ENCODE results near the gene ERCC1. TPM values are rescaled to one million over a fixed set of nuclear protein-coding genes. Genes with fewer than 3 reads are reported as not detected.

The ERCC1 gene
- polyA plus RNA-seq, 1 experiment = 121 TPM

- no peak for DNase-seq (ENCODE audit: low read depth)
- CTCF ChIA-PET = interaction anchor here (1.5 kb wide), 2 partner anchors 17 to 34 kb away, joined by 3 to 4 read pairs; no protein-coding TSS in a partner anchor
Measured at GRCh38 chr19:45385392-45386221, 38.1 kb downstream of the ERCC1 start.

GRCh38 chr19:45382426-45382825 lies 41.3 kb downstream of the ERCC1 start:
- no peak overlapping the region for H3K4me3 ChIP-seq (ENCODE audit: low read depth, low read length)
- TF ChIP-seq CTCF (IDR thresholded peaks at IDR 0.05; ENCODE audit: insufficient read depth, low read depth, low read length) = no peak
- POLR2A ChIA-PET = no interaction called here
- CTCF ChIA-PET = no interaction called here
- no peak for DNase-seq (ENCODE audit: low read depth)
- no peaks in the 10 kb centered on the region; the same call in 1 of the 2 replicates for H3K36me3 ChIP-seq (ENCODE audit: control insufficient read depth, insufficient read depth, low read length)
- no peaks in the 10 kb centered on the region for H3K27me3 ChIP-seq (ENCODE audit: control insufficient read depth, insufficient read depth, low read length)

More at GRCh38 chr19:45385392-45386221, 38.1 kb downstream of the ERCC1 start:
- Histone ChIP-seq H3K36me3 (ENCODE audit: control insufficient read depth, insufficient read depth, low read length) (no peaks in the 10 kb centered on the region; the same call in 1 of the 2 replicates), H3K27me3 (ENCODE audit: control insufficient read depth, insufficient read depth, low read length) (no peaks in the 10 kb centered on the region), H3K4me3 (ENCODE audit: low read depth, low read length) (no peak overlapping the region)
- TF ChIP-seq CTCF (IDR thresholded peaks at IDR 0.05; ENCODE audit: insufficient read depth, low read depth, low read length) = no peak
- POLR2A ChIA-PET = no interaction called here

GRCh38 chr19:45380107-45380506 lies 43.6 kb downstream of the ERCC1 start:
- ChIA-PET CTCF (no interaction called here), POLR2A (no interaction called here)
- TF ChIP-seq CTCF (IDR thresholded peaks at IDR 0.05; ENCODE audit: insufficient read depth, low read depth, low read length) = no peak
- H3K36me3 ChIP-seq (ENCODE audit: control insufficient read depth, insufficient read depth, low read length) = no peaks in the 10 kb centered on the region; the same call in 1 of the 2 replicates
- no peaks in the 10 kb centered on the region for H3K27me3 ChIP-seq (ENCODE audit: control insufficient read depth, insufficient read depth, low read length)
- DNase-seq (ENCODE audit: low read depth) = no peak
- no peak overlapping the region for H3K4me3 ChIP-seq (ENCODE audit: low read depth, low read length)

- Histone ChIP-seq H3K27me3 (ENCODE audit: control insufficient read depth, insufficient read depth, low read length) (no peaks in the 10 kb centered on the region), H3K4me3 (ENCODE audit: low read depth, low read length) (no peak overlapping the region), H3K36me3 (ENCODE audit: control insufficient read depth, insufficient read depth, low read length) (no peaks in the 10 kb centered on the region)
- ChIA-PET POLR2A (no interaction called here), CTCF (no interaction called here)
- TF ChIP-seq CTCF (IDR thresholded peaks at IDR 0.05; ENCODE audit: insufficient read depth, low read depth, low read length) = no peak
- DNase-seq (ENCODE audit: low read depth) = peak; percentile 89
Measured at GRCh38 chr19:45376045-45376724, 47.5 kb downstream of the ERCC1 start.

GRCh38 chr19:45370410-45371204 lies 53.1 kb downstream of the ERCC1 start, which contains the start of gene ERCC2:
Gene ERCC2 (minus strand): TSS chr19:45370573. CDS start chr19:45370540, 33 bp downstream.
- peak; percentile 81 for DNase-seq (ENCODE audit: low read depth)
- H3K27me3 ChIP-seq (ENCODE audit: control insufficient read depth, insufficient read depth, low read length) = no peaks in the 10 kb centered on the region
- CTCF ChIA-PET = no interaction called here
- POLR2A ChIA-PET = no interaction called here
- H3K4me3 ChIP-seq (ENCODE audit: low read depth, low read length) = peak within 1 kb of the TSS; percentile 85
- H3K36me3 ChIP-seq (ENCODE audit: control insufficient read depth, insufficient read depth, low read length) = peaks cover 3% of the 10 kb centered on the region
- TF ChIP-seq CTCF (IDR thresholded peaks at IDR 0.05; ENCODE audit: insufficient read depth, low read depth, low read length) = no peak
